HG03432 (cell line): ENCODE results near the gene TFAP2C.
"Not testable (repeated sequence)": the region's sequence is repeated elsewhere in the genome, so short reads cannot be mapped to it uniquely, and the experiment has no call there.

ENCODE experiments used
- ATAC-seq: cut with Tn5 transposase; IDR thresholded peaks from one replicate; pipeline ENCODE4 v1.9.1; 2021; ENCODE audit warnings: mild to moderate bottlenecking, moderate library complexity; ENCODE audit not compliant: unreplicated experiment

Gene TFAP2C

DNA sequence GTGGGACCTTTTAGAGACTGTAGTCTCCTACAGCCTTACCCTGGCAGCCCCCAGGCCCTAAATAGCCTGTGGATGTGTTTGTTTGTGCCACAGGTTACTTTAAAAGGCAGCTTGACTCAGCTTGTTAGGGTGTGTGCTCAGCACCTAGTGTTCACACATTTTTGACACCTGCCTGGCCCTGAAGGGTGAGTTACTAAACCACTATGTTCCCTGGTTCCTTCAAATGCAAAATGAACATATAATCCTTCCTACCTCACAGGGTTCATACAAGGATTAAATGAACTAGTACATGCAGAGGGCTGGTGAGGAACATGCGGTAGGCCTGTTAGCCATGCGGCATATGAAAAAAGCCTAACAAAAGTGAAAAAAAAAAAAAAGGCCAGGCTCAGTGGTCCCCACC is 14.9 kb upstream of the TFAP2C start:
- ATAC-seq: no peak

- ATAC-seq: no peak
Observed at GRCh38 chr20:56616716-56617115, 12.4 kb upstream of the TFAP2C start.

- ATAC-seq: no peak
Observed at GRCh38 chr20:56617489-56617888, 11.6 kb upstream of the TFAP2C start.

DNA sequence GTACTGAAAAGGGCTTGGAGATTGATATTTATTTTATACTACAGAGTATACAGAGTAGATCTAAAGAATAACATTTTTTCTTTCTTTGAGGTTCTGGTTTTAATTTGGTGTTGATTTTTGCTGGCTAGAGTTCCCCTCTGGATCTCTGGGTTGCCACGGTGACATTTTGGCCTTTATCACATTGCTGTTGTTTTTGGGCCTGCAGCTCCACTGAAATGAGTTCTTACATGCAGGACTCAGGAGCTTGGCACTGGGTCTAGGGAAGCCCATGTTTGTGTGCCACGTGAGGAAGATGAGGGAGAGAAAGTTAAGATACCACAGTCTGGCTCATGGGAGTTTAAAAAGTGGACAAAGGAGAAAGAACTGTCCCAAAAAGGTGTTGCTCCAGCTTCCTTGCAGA is 7.4 kb upstream of the TFAP2C start:
- ATAC-seq: no peak

DNA sequence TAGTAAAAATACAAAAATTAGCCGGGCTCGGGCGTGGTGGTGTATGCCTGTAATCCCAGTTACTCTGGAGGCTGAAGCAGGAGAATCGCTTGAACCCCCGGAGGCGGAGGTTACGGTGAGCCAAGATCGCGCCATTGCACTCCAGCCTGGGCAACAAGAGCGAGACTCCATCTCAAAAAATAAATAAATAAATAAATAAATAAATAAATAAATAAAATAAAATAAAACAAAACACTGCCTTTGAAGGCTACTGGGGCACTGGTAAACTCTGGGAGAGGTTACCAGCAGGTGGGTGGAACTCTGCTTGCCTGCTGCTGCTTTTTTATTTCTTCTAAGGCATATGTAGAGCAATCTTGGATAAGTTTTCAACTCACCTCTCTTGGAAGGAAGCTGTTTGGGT is 5.2 kb upstream of the TFAP2C start:
- ATAC-seq: not testable (repeated sequence)

DNA sequence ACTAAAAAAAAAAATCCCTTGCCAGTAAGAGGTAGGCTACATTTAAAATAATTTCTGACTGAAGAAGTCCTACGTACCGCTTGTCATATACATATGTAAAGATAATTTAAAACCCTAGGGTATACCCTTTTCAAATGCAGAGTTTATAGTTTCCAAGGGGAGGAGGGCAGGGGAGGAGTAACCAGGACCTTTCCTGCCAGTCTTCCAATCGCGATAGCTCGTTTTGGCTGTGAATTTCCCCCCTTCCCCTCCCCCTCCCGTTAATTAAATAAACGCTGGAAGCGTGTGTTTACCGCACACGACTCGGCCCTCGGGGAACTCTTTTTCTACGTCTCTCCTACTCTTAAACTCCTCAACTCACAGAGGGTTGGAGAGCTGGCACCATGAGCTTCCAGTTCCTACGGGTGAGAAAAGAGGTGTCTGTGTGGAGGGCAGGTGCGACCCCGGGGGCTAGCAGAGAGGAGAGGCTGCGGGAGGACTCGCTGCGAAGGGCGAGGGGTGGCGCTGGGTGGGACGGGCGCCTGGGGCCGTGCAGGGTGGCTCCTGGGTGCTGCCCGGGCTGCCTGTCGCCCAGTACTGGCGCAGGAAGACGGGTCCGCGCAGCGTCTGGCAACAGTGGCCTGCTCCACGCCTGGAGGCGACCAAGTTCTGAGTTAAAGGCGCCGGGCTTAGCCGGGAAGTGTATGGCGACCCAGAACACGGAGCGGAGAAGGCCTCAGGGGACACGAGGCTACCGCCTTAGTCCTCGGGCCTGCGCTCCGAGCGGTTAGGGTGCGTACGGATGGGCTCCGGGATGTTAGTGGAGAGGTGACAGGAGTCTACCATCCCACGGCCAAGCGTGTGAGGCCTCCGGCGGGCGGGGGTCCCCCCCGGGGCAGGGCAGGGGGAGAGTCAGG is 4.1 kb upstream of the TFAP2C start:
- no peak for ATAC-seq

GRCh38 chr20:56625837-56626236 is 3.3 kb upstream of the TFAP2C start:
- ATAC-seq: no peak

DNA sequence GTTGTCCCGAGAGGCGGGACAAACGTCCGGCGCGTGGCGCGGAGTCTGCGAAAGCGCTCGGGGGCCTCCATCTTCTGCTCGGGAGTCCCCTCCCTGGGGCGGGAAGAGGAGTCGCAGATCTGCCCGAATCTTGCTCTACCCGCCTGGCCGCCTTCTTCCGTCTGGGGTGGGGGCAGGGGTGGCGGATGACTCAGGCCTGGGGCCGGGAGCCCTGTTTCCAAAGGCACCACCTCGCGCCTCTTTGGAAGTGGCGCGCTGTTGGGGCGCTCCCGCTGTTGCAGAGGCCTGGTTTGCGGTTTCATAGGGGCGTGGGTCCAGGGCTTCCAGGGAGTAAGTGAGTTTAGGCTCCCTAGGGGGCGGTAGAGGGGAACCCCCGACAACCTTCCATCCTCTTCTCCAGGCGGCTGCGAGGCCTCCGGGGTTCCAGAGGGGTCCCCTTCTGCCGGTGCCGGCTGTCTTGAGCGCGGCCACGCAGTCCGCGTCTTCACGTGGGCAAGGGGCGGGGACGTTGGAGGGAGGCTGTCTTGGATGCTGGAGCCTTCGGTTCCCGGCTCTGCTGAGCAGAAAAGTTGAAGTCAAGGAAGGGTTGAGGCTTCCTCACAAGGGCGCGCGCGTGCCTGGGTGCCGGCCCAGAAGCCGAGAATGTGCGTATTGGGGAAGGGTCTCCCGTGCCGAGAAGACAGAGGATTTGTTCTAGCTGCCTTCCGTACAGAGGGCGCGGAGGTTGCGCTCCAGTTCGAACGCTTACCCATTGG is 2.6 kb upstream of the TFAP2C start:
- ATAC-seq: no peak

GRCh38 chr20:56627122-56628014 is 1.7 kb upstream of the TFAP2C start:
- ATAC-seq: no peak

- no peak for ATAC-seq
Observed at GRCh38 chr20:56628015-56628872, 862 bp upstream of the TFAP2C start.

GRCh38 chr20:56629464-56630085 is 469 bp downstream of the TFAP2C start:
- no peak for ATAC-seq

- ATAC-seq: no peak
Observed at GRCh38 chr20:56630086-56630493, 984 bp downstream of the TFAP2C start.

GRCh38 chr20:56630506-56631317 is 1.6 kb downstream of the TFAP2C start:
- ATAC-seq: no peak

DNA sequence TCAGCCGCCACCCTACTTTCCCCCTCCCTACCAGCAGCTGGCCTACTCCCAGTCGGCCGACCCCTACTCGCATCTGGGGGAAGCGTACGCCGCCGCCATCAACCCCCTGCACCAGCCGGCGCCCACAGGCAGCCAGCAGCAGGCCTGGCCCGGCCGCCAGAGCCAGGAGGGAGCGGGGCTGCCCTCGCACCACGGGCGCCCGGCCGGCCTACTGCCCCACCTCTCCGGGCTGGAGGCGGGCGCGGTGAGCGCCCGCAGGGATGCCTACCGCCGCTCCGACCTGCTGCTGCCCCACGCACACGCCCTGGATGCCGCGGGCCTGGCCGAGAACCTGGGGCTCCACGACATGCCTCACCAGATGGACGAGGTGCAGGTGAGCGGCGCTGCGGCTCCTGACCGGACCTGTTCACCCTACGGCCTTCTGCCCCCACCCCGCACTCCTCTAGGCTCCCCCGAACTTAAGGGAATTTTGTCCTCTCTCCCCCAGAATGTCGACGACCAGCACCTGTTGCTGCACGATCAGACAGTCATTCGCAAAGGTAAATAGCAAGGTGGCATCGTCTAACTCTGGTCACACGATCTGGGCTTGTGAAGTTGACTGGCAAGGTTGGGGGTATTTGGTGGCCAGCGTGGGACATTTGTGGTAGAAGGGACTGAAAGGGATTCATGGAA is 2.3 kb downstream of the TFAP2C start:
- no peak for ATAC-seq

DNA sequence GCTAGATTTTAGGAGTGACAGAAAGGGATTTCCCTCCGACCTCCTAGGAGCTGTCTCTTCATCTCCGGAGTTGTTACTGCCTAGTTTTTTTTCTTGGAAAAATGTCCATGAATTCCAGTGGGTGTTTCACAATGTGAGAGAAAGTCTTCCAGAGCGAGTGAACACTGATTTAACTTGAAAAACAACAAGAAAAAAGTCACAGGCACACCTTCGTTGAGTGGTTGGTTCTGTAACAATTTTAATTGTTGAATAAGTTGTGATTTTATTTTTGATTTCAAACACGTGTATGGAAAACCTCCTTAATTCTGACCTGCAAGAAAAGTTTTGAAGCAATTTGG is 2.9 kb downstream of the TFAP2C start:
- no peak for ATAC-seq

DNA sequence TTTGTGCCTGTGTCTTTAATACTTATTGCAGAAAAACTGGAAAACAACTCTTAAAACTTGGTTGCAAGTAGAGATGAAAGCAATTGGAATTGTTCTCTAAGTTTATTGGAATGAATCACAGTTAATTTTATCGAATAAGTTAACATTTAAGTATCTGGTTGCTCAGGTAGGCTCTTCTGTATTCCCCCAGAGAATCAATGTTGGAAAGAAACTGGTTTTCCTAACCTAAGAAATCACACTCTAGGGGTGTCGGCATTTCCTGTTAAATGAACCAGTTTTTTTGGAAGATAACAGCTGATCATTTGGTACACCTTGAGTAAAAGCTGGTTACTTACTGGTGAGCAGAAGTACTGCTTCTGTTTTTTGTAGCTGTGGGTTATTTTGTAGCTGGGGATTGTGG is 5.2 kb downstream of the TFAP2C start:
- no peak for ATAC-seq

DNA sequence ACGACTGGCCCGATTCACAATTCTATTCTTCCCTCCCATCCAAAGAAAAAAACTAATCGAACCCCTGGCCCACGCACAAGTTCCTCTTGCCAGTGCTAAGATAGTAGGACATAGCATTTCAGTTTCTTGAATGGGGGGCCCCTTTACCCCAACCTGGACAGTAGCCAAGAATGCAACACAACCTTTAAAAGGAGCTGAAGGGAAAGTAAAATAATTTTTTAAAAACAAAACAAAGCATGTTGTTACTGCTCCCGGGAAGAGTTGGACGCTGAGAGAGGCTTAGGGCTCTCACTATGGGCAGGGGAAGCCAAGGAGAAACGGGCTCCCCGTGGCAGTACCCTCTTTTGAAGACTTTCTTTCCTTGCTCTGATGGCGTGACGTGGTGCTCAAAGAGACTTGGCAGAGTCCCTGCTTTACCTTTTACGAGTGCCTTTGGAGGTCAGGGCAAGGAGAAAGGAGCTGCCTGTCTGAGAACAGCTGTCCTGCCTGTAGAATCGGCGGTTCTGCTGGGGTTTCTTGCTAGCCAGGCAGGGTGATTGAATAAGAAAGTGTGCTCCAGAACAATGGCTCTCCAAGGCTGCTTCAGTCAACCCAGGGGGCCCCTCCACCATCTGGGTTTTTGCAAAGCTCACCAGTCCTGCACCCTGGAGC is 5.8 kb downstream of the TFAP2C start:
- ATAC-seq: no peak

DNA sequence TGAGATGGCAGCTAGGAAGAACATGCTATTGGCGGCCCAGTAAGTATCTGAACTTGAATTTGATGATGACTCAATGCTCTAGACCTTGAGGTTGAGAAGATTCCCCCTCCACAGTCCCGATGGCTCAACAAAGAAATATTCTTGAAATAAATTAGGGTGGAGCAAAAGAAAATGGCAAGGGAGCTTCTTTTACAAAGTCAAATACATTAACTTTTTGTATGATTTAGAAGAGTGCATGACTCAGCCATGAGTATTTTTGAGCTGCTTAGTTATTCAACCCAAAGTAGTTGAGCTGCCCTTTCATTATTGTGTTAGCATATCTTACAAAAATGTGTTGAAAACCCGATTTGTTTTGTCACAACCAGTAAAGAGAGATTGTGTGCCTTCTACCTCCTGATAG is 7.6 kb downstream of the TFAP2C start:
- no peak for ATAC-seq
